H1 (cell line): ENCODE results near the gene CCDC195. TPM values are rescaled to one million over a fixed set of nuclear protein-coding genes. Genes with fewer than 3 reads are reported as not detected.

Source experiments
- CTCF ChIA-PET: fragments of 300-600 bp; sonication (Branson Sonifier 250); formaldehyde crosslinking; loops from one replicate; lab custom pipeline; 2021; ENCODE audit not compliant: partially characterized antibody; lab: Charles Lee
- POLR2A ChIA-PET: fragments of 300-600 bp; sonication (Branson Sonifier 250); formaldehyde crosslinking; loops from one replicate; lab custom pipeline; 2021; ENCODE audit warnings: inconsistent platforms; ENCODE audit not compliant: partially characterized antibody; lab: Charles Lee
- DNase-seq, 2 experiments: peaks; one replicate each; pipeline versions ENCODE4 v3.0.0 to v3.0.0-alpha.2; 2010 to 2022; ENCODE audit warnings: low spot score in 2 of 2, low read depth in 1 of 2, mixed read lengths in 1 of 2
- FAIRE-seq: peaks from 2 replicates; lab custom pipeline; 2011; peaks lifted over from hg19 to GRCh38; lab: Jason Lieb, UNC
- H2AFZ ChIP-seq: 2 replicates; pipeline ENCODE4 v1.8.1; 2012; ENCODE audit warnings: low read length, inconsistent platforms
- H2AK5ac ChIP-seq: 2 replicates; pipeline ENCODE4 v1.6.1; 2013; ENCODE audit warnings: low read depth, low read length
- H2BK120ac ChIP-seq: replicated peaks from 2 replicates; pipeline ENCODE3; 2013; ENCODE audit warnings: low read depth, low read length, inconsistent platforms
- H2BK12ac ChIP-seq: 2 replicates; pipeline ENCODE4 v1.6.1; 2013; ENCODE audit warnings: low read depth, low read length
- H2BK15ac ChIP-seq: 2 replicates; pipeline ENCODE4 v1.6.1; 2013; ENCODE audit warnings: low read length
- H2BK20ac ChIP-seq: 2 replicates; pipeline ENCODE4 v1.6.1; 2013; ENCODE audit warnings: low read length
- H2BK5ac ChIP-seq: 2 replicates; pipeline ENCODE4 v1.6.1; 2013; ENCODE audit warnings: low read depth, low read length
- H3K14ac ChIP-seq: 2 replicates; pipeline ENCODE4 v1.6.1; 2013; ENCODE audit warnings: inconsistent platforms; ENCODE audit not compliant: insufficient read length
- H3K18ac ChIP-seq: 2 replicates; pipeline ENCODE4 v1.6.1; 2013; ENCODE audit warnings: low read length; ENCODE audit errors: extremely low read depth
- H3K23ac ChIP-seq: 2 replicates; pipeline ENCODE4 v1.6.1; 2013; ENCODE audit warnings: inconsistent platforms; ENCODE audit not compliant: insufficient read length
- H3K23me2 ChIP-seq: 2 replicates; pipeline ENCODE4 v1.6.1; 2013; ENCODE audit warnings: low read depth, low read length
- H3K27ac ChIP-seq: 2 replicates; pipeline ENCODE4 v1.6.1; 2011; ENCODE audit warnings: low read depth, low read length, inconsistent platforms
- H3K27me3 ChIP-seq, 4 experiments: replicated peaks in 1 of 4; 1 replicate in 1 of 4; 2 replicates in 3 of 4; pipeline versions ENCODE4 v1.6.1 to v1.8.1; 2011 to 2013; ENCODE audit warnings: low read length in 3 of 4, mild to moderate bottlenecking in 3 of 4, inconsistent platforms in 2 of 4, mixed read lengths in 2 of 4, moderate library complexity in 1 of 4; ENCODE audit not compliant: control insufficient read depth in 3 of 4, insufficient read depth in 3 of 4; ENCODE audit errors: extremely low read depth in 1 of 4
- H3K36me3 ChIP-seq, 4 experiments: 2 replicates each; pipeline versions ENCODE4 v1.6.1 to v1.8.1; 2011 to 2013; ENCODE audit warnings: mild to moderate bottlenecking in 4 of 4, low read length in 3 of 4, moderate library complexity in 2 of 4, control low read depth in 1 of 4, inconsistent platforms in 1 of 4; ENCODE audit not compliant: insufficient read depth in 4 of 4, control insufficient read depth in 2 of 4
- H3K4ac ChIP-seq: replicated peaks from 2 replicates; pipeline ENCODE3; 2013; ENCODE audit warnings: low read length, low read depth, mixed read lengths, inconsistent platforms; ENCODE audit not compliant: insufficient read length
- H3K4me1 ChIP-seq, 4 experiments: replicated peaks in 1 of 4; 1 replicate in 1 of 4; 2 replicates in 3 of 4; pipeline versions ENCODE4 v1.6.1 to v1.8.1; 2011 to 2013; ENCODE audit warnings: low read length in 3 of 4, inconsistent platforms in 2 of 4, mixed read lengths in 1 of 4; ENCODE audit not compliant: insufficient read depth in 4 of 4, control insufficient read depth in 3 of 4
- H3K4me2 ChIP-seq, 2 experiments: 2 replicates each; pipeline versions ENCODE4 v1.6.1 to v1.8.1; 2011 to 2013; ENCODE audit warnings: low read depth in 2 of 2, low read length in 2 of 2, control low read depth in 1 of 2, inconsistent platforms in 1 of 2, mild to moderate bottlenecking in 1 of 2; ENCODE audit not compliant: insufficient read depth in 1 of 2
- H3K4me3 ChIP-seq, 4 experiments: fragments of 200-600, 300-600 bp in 1 of 4; sonication (generic), shearing (Covaris generic), sonication (Bioruptor Twin) in 1 of 4; 2 replicates each; pipeline versions ENCODE4 v1.5.1 to v1.8.1; 2011 to 2016; ENCODE audit warnings: low read length in 4 of 4, low read depth in 3 of 4, control low read depth in 2 of 4, inconsistent platforms in 2 of 4, mild to moderate bottlenecking in 2 of 4, mixed read lengths in 1 of 4, moderate library complexity in 1 of 4; ENCODE audit not compliant: insufficient read depth in 2 of 4; ENCODE audit errors: extremely low read depth in 1 of 4
- H3K56ac ChIP-seq: replicated peaks from 2 replicates; pipeline ENCODE3; 2013; ENCODE audit warnings: low read depth, mild to moderate bottlenecking, mixed read lengths, low read length, inconsistent platforms; ENCODE audit not compliant: insufficient read length
- H3K79me1 ChIP-seq: 2 replicates; pipeline ENCODE4 v1.6.1; 2013; ENCODE audit warnings: low read depth, low read length, control low read depth
- H3K79me2 ChIP-seq, 2 experiments: 2 replicates each; pipeline versions ENCODE4 v1.6.1 to v1.8.1; 2012 to 2013; ENCODE audit warnings: low read length in 2 of 2, mild to moderate bottlenecking in 2 of 2, inconsistent platforms in 1 of 2; ENCODE audit not compliant: insufficient read depth in 2 of 2, control insufficient read depth in 1 of 2
- H3K9ac ChIP-seq, 4 experiments: replicated peaks in 1 of 4; 1 replicate in 1 of 4; 2 replicates in 3 of 4; pipeline versions ENCODE4 v1.6.1 to v1.8.1; 2011 to 2013; ENCODE audit warnings: low read depth in 3 of 4, low read length in 3 of 4, control low read depth in 2 of 4, mild to moderate bottlenecking in 2 of 4, moderate library complexity in 2 of 4, inconsistent platforms in 1 of 4; ENCODE audit errors: extremely low read depth in 1 of 4
- H3K9me3 ChIP-seq, 2 experiments: 2 replicates each; pipeline versions ENCODE4 v1.6.1 to v1.8.1; 2012 to 2013; ENCODE audit warnings: mild to moderate bottlenecking in 2 of 2, moderate library complexity in 2 of 2, control low read depth in 1 of 2, inconsistent platforms in 1 of 2, low read depth in 1 of 2, low read length in 1 of 2, mixed read lengths in 1 of 2; ENCODE audit not compliant: insufficient read depth in 2 of 2
- H4K20me1 ChIP-seq, 2 experiments: replicated peaks in 1 of 2; 2 replicates each; pipeline versions ENCODE3 to v1.8.1; 2011 to 2013; ENCODE audit warnings: inconsistent platforms in 2 of 2, low read length in 2 of 2, mild to moderate bottlenecking in 1 of 2; ENCODE audit not compliant: insufficient read depth in 2 of 2, control insufficient read depth in 1 of 2
- H4K5ac ChIP-seq: 2 replicates; pipeline ENCODE4 v1.6.1; 2013; ENCODE audit warnings: low read length, low read depth, mixed read lengths, inconsistent platforms; ENCODE audit not compliant: insufficient read length
- H4K8ac ChIP-seq: 2 replicates; pipeline ENCODE4 v1.8.0; 2013; ENCODE audit warnings: mild to moderate bottlenecking, moderate library complexity, low read length, inconsistent platforms; ENCODE audit not compliant: insufficient read depth; ENCODE audit errors: extremely low read depth
- H4K91ac ChIP-seq: replicated peaks from 2 replicates; pipeline ENCODE3; 2013; ENCODE audit warnings: low read length, mixed read lengths, inconsistent platforms; ENCODE audit not compliant: insufficient read length
- SIRT6 ChIP-seq: IDR thresholded peaks from one replicate; pipeline ENCODE4 v1.7.1; 2012; ENCODE audit warnings: low read length, inconsistent platforms
- WGBS, 2 experiments: shearing (Covaris generic) in 1 of 2; methylation state at CpG; one replicate each; pipeline versions ENCODE4 v1.1.6 to v1.1.7; 2013 to 2015; ENCODE audit warnings: low lambda C conversion rate in 2 of 2, mixed read lengths in 2 of 2, inconsistent platforms in 1 of 2, low coverage in 1 of 2, missing lambda C conversion rate in 1 of 2; ENCODE audit not compliant: insufficient replicate concordance in 2 of 2, insufficient coverage in 1 of 2, insufficient read length in 1 of 2; ENCODE audit errors: extremely low coverage in 1 of 2, missing lambda C conversion rate in 1 of 2; 5-methylcytosine and 5-hydroxymethylcytosine counted together
- polyA plus RNA-seq, 7 experiments: library from polyadenylated mRNA; depleted of rRNA in 3 of 7; stranded (reverse) in 5 of 7; unstranded in 2 of 7; fragments of >200 nt in 5 of 7; fragments of 200-250 nt in 2 of 7; gene quantifications; 1 replicate in 5 of 7; 2 replicates in 1 of 7; 4 replicates in 1 of 7; pipeline versions ENCODE4 v1.2.1 to v1.2.3, GENCODE V29; 2011 to 2013; ENCODE audit warnings: missing spikeins in 2 of 7, mixed read lengths in 2 of 7
- total RNA-seq: library from RNA; stranded (reverse); fragmentation: NEBNext Ultra II Directional; extraction: Animal tissue kit (Norgen Biotek cat#: 25700); gene quantifications from 2 replicates; pipeline ENCODE4 v1.2.1, GENCODE V29; 2021

Gene CCDC195
- total and polyA plus RNA-seq, 2 of the 8 experiments (the other 6 are each of a cell fraction or from before 2014, with no cell fraction given), result not detected

DNA sequence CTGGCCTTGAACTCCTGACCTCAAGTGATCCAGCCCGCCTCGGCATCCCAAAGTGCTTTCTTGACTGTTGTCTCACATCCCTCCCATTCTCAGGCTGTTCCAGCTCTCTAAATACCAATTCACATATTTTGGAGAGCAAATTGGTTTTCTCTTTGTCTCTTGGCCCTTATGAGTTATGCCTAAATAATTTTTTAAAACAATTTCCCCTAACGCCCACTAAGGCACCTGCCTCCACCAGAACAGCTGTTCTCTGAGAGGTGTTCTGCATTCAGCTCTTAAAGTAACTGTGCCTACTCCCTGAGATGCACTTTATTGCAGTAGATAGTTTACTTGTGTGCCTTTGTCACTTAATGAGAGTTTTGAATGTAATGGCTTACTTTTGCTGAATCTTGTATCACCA is 6.9 kb downstream of the CCDC195 start:
- H3K9me3 ChIP-seq, result no peaks in the 10 kb centered on the region
- no peak overlapping the region for H3K4me2 ChIP-seq
- H2BK5ac ChIP-seq, result no peak overlapping the region
- WGBS, 2 experiments, result 91% methylated on average over 3 of the region's 3 CpGs; no CpG with 5 or more reads in 1 of the 2 experiments
- no peak overlapping the region for H2BK20ac ChIP-seq
- H3K4me3 ChIP-seq, result no peak overlapping the region
- H2BK12ac ChIP-seq, result no peak overlapping the region
- H4K91ac ChIP-seq, result no peak overlapping the region
- H3K27me3 ChIP-seq, result no peaks in the 10 kb centered on the region
- H3K4me1 ChIP-seq, result no peaks in the 10 kb centered on the region
- no peak for FAIRE-seq
- TF ChIP-seq SIRT6, result no peak
- H3K9ac ChIP-seq, result no peak overlapping the region
- no peak overlapping the region for H3K23ac ChIP-seq
- ChIA-PET POLR2A (no interaction called here), CTCF (interaction anchor here (1.0 kb wide), 1 partner anchor 9 kb away, joined by 3 read pairs; no protein-coding TSS in a partner anchor)
- no peaks in the 10 kb centered on the region for H3K79me1 ChIP-seq
- H4K5ac ChIP-seq, result no peak overlapping the region
- H3K18ac ChIP-seq, result no peak overlapping the region
- no peak for DNase-seq
- no peak overlapping the region for H2AFZ ChIP-seq
- no peak overlapping the region for H3K27ac ChIP-seq
- no peak overlapping the region for H2BK15ac ChIP-seq
- H3K23me2 ChIP-seq, result no peaks in the 10 kb centered on the region
- H4K20me1 ChIP-seq, result no peaks in the 10 kb centered on the region
- no peak overlapping the region for H3K4ac ChIP-seq
- no peak overlapping the region for H2AK5ac ChIP-seq
- no peaks in the 10 kb centered on the region for H3K79me2 ChIP-seq
- no peak overlapping the region for H4K8ac ChIP-seq
- no peak overlapping the region for H3K56ac ChIP-seq
- no peaks in the 10 kb centered on the region for H3K36me3 ChIP-seq
- H2BK120ac ChIP-seq, result no peak overlapping the region
- H3K14ac ChIP-seq, result no peak overlapping the region
